Fibroblast of lung (primary cell): ENCODE measurements around the gene SLC25A25.

Source experiments
- CTCF ChIP-seq, 2 donors: IDR thresholded peaks in 1 of 2; conservative IDR thresholded peaks in 1 of 2; 1 replicate in 1 of 2; 2 replicates in 1 of 2; pipeline ENCODE4 v1.5.1; 2011 to 2012; ENCODE audit warnings: low read length in 2 of 2, control low read depth in 1 of 2, inconsistent platforms in 1 of 2, low read depth in 1 of 2, mild to moderate bottlenecking in 1 of 2
- EZH2 ChIP-seq: IDR thresholded peaks from 2 replicates; pipeline ENCODE4 v1.5.1; 2012; ENCODE audit warnings: low read length, control low read depth, mild to moderate bottlenecking; ENCODE audit errors: missing control alignments

- TF ChIP-seq CTCF (conservative IDR thresholded peaks at IDR 0.05 in 1 of 2, IDR thresholded peaks at IDR 0.05 in 1 of 2; ENCODE audit: low read depth in 1 of 2, low read length in 2 of 2) (no peak), EZH2 (no peak)
Observed at GRCh38 chr9:128097543-128098296, 29.7 kb downstream of the SLC25A25 start.
